NCI-H2081 (cell line): ENCODE measurements around the gene PSTK.
A peak's percentile ranks its signal among the peaks of the same experiment; 100 is the strongest.

Source experiments
- DNase-seq, 2 experiments: peaks; one replicate each; lab custom pipeline; 2025; lab: John Stamatoyannopoulos, UW

The PSTK gene, protein sequence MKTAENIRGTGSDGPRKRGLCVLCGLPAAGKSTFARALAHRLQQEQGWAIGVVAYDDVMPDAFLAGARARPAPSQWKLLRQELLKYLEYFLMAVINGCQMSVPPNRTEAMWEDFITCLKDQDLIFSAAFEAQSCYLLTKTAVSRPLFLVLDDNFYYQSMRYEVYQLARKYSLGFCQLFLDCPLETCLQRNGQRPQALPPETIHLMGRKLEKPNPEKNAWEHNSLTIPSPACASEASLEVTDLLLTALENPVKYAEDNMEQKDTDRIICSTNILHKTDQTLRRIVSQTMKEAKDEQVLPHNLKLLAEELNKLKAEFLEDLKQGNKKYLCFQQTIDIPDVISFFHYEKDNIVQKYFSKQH

GRCh38 chr10:122980209-122981065 is at the start of gene PSTK:
PSTK (plus strand) TSS chr10:122980401; CDS start chr10:122980480, 79 bp downstream.
- DNase-seq = peak; percentile 78 to 85

DNA sequence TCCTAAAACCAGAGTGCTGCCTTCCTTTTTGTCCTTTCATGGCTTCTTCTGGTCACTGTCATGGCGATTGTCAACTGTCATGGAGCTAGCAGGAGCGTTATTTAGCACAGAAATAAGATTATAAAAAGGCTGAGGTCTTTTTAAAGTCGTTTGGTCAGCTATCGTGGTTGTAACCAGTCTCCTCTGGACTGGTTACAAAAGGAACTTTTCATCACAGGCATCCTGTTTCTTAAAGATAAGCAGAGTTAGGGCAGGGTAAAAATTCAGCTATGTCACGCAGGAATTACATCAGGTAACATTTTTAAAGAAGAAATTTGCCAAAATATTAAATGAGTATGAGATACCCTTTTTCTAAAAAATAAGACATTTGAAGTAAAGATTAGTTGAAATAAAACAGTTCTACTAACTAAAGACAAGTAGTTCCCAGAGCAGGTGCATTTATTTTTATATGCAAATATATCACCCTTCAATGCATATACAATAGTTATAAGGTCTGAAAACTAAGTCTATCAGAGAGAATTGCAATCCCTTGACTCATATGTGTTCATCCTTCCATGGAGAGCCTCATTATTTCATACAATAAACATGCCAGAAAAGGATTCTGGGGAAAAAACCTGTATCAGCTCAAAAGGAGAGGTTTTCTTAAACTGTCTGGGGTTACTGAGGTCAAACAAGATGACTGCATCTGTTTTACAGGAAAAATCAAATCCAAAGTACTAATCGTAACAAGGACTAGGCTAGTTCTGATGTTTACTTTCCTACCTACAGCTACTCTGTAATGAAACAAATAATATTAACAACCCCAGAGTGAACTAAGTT is 48.9 kb upstream of the PSTK start:
- no peak for DNase-seq

DNA sequence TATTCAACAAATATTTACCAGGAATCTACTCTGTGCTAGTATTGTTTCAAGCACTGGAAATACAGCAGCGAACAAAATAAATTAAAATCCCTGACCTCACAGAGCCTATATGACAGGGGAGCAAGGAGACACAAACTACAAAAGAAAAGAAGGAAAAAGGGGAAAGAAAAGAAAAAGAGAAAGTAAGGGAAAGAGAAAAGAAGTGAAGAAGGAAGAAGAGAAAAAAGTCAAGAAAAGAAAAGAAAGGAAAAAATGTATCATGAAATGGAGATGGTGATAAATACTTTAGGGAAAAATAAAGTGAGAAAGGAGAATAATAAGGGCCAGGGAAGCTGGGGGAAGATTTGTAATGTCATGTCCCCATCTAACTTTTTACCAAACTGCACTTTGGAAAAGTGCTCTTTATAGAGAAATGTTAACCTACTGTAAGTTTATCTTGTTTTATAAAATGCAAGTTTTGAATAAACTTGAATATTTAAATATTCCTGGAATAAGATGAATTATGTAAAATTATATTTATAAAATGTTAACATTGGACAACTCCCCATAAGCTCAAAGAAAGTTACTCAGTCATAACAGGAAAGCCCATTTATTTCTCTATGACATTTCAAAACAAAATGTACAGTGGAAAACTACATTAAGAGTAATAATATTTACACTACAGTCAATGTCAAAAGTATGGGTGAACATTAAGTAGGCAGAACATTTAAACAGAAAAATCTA is 40.9 kb upstream of the PSTK start:
- DNase-seq = no peak

- no peak for DNase-seq
Measured at GRCh38 chr10:122939856-122940543, 40.2 kb upstream of the PSTK start.

DNA sequence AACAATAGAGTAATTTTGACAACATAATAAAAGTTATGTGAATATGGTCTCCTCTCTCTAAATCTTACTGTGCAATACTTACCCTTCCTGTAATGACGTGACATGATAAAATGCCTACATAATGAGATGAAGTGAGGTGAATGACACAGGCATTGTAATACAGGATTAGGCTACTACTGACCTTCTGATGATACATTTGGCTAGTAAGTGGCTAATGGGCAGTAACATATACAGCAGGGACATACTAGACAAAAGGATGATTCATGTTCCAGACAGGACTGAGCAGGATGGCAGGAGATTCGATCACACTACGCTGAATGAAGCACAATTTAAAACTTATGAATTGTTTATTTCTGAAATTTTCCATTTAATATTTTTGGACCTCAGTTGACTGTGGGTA is 30.9 kb upstream of the PSTK start:
- DNase-seq = no peak

DNA sequence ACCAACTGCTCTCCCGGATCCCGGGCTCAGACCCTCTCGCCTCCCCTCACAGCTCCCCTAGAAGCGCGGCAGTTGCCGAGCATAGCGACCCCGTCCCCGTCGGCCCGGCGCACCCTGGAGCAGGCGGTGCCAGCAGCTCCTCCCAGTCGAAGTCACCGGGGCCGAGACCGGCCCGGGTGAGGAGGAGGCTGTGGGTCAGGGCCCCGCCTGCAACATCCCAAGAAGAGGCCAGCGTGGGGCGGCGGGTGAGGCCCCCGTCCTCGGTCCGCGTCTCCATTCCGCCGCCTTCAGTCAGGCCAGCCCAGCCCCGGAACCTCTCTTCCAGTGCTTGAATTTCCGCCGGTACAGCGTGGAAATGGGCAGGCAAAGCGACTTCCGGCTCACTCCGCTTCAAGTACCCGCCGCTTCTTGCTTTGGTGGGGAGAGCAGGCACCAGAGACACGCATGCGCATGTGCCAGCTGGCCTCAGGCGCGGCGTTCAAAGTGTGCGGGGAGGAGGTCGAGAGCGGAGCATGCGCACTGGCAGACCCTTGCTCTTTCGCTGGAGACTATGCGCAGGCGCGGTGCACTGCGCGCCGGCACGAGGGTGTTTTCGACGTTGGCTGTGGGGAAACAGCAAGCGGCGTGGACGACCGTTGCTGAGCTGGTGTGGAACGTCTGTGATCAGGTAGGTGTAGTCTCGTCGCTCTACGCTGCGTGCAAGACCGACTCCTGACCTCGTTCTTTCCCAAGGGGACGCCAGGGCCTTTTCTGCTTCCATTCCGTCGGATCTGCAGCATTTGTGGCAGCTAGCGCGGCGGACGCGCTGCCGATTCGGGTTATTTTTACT is 26.1 kb upstream of the PSTK start, which contains the start of gene C10orf88:
C10orf88 (minus strand) TSS at position 326 of the 829 bp plus-strand sequence; CDS start at position 277, 49 bp downstream.
- peak; percentile 92 to 96 for DNase-seq

GRCh38 chr10:122954731-122955050 is 25.5 kb upstream of the PSTK start:
- DNase-seq = no peak

DNA sequence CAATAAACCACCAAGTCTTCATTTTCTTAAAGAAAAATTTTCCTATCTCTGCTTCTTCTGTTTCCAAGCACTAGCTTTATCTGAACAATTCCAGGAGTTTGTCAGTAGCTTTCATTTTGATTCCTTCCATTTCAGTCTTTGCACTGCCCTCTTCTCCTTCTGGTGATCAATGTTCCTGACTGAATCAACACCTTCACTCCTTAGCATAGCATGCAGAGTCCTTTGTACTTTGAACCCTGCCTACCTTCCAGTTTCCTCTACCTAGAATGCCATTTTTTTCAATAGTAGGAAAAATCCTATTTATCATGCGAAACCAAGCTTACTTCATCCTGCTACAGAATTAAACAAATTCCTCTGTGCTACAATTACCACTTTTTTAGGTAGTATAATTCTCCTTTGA is 24.3 kb upstream of the PSTK start:
- no peak for DNase-seq

- DNase-seq = no peak
Measured at GRCh38 chr10:122957474-122957873, 22.7 kb upstream of the PSTK start.

GRCh38 chr10:122962405-122962804 is 17.8 kb upstream of the PSTK start:
- no peak for DNase-seq

DNA sequence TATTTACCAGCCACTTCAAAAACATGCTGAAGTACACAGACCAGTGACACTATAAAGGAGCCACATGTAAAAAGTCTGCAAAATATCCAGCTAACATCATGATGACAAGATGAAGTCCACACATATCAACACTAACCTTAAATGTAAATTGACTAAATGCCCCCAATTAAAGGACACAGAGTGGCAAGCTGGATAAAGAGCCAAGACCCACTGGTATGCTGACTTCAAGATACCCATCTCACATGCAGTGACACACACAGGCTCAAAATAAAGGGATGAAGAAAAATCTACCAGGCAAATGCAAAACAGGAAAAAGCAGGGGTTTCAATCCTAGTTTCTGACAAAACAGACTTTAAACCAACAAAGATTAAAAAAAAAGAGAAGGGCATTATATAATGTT is 13.3 kb upstream of the PSTK start:
- no peak for DNase-seq

- no peak for DNase-seq
Measured at GRCh38 chr10:122968698-122969097, 11.5 kb upstream of the PSTK start.

DNA sequence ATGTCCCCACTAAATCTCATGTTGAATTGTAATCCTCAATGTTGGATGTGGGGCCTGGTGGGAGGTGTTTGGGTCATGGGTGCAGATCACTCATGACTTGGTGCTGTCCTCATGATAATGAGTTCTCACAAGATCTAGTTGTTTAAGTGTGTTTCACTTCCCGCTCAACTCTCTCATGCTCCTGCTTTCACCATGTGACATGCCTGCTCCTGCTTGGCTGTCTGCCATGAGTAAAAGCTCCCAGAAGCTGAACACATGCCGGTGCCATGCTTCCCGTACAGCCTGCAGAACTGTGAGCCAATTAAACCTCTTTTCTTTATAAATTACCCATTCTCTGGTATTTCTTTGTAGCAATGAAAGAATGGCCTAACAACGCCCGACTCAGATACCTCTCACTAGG is 6.2 kb upstream of the PSTK start:
- no peak for DNase-seq

- DNase-seq = no peak
Measured at GRCh38 chr10:122974543-122975064, 5.6 kb upstream of the PSTK start.

- no peak for DNase-seq
Measured at GRCh38 chr10:122981066-122981464, 864 bp downstream of the PSTK start.

GRCh38 chr10:122983898-122984297 is 3.7 kb downstream of the PSTK start:
- DNase-seq = no peak

GRCh38 chr10:122984708-122985107 is 4.5 kb downstream of the PSTK start:
- DNase-seq = no peak

DNA sequence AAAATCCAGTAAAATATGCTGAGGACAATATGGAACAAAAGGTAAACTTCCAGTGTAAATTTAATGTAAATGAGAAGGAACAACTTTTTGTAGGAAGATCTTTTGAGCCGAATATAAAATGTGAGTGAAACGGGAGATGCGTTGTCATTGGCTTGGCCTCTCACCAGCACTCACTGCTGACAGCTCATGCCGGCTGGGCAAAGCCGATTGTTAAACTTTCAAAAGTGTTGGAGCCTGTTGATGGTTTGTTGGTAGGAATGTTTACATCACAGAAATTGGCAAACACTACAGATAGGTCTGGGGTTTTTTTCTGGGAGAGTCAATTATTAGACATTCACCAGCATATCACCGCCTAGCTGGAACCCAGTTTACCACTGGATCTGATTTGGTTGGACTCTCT is 6.1 kb downstream of the PSTK start:
- DNase-seq = no peak

DNA sequence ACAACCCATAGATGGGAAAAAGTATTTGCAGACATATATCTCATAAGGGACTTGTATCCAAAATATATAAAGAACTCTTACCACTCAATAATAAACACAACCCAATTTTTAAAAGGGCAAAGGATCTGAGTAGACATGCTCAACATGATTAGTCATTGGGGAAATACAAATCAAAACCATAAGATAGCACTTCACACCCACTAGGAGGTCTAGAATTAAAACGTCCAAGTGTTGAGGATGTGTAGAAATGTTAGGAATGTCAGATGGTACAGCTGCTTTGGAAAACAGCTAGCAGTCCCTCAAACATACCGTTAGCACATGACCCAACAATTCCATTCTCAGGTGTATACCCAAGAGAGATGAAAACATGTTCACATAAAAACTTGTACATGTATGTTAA is 8.3 kb downstream of the PSTK start:
- DNase-seq = no peak

GRCh38 chr10:122990278-122990677 is 10.1 kb downstream of the PSTK start:
- no peak for DNase-seq
